Astrocyte (in vitro differentiated cells and primary cell): Measurements from ENCODE around the gene UBAC1. TPM values are rescaled to one million over a fixed set of nuclear protein-coding genes. Genes with fewer than 3 reads are reported as not detected.
A peak's percentile ranks its signal among the peaks of the same experiment; 100 is the strongest.

Experiments
- DNase-seq: peaks from one replicate; pipeline ENCODE4 v3.0.0-alpha.2; 2010; ENCODE audit warnings: low read depth
- FAIRE-seq: peaks from 2 replicates; lab custom pipeline; 2011; peaks lifted over from hg19 to GRCh38; lab: Jason Lieb, UNC
- H2AFZ ChIP-seq: 2 replicates; pipeline ENCODE4 v1.6.0; 2012; ENCODE audit warnings: low read depth, low read length, inconsistent platforms
- H3K27ac ChIP-seq: 2 replicates; pipeline ENCODE4 v1.5.1; 2011; ENCODE audit warnings: low read depth, low read length, inconsistent platforms
- H3K27me3 ChIP-seq: 2 replicates; pipeline ENCODE4 v1.6.0; 2011; ENCODE audit warnings: low read length, inconsistent platforms; ENCODE audit not compliant: insufficient read depth
- H3K36me3 ChIP-seq: 2 replicates; pipeline ENCODE4 v1.5.1; 2011; ENCODE audit warnings: low read length, inconsistent platforms; ENCODE audit not compliant: insufficient read depth
- H3K4me1 ChIP-seq: 2 replicates; pipeline ENCODE4 v1.5.1; 2011; ENCODE audit warnings: low read length, inconsistent platforms; ENCODE audit not compliant: insufficient read depth
- H3K4me2 ChIP-seq: 2 replicates; pipeline ENCODE4 v1.6.0; 2012; ENCODE audit warnings: low read length, inconsistent platforms
- H3K4me3 ChIP-seq: 2 replicates; pipeline ENCODE4 v1.5.1; 2011; ENCODE audit warnings: low read depth, mild to moderate bottlenecking, low read length, inconsistent platforms; ENCODE audit not compliant: insufficient read depth
- H3K79me2 ChIP-seq: 2 replicates; pipeline ENCODE4 v1.6.0; 2012; ENCODE audit warnings: mild to moderate bottlenecking, low read length, inconsistent platforms; ENCODE audit not compliant: insufficient read depth
- H3K9ac ChIP-seq: 2 replicates; pipeline ENCODE4 v1.6.0; 2012; ENCODE audit warnings: mild to moderate bottlenecking, low read length, inconsistent platforms
- H3K9me3 ChIP-seq: 2 replicates; pipeline ENCODE4 v1.5.1; 2012; ENCODE audit warnings: low read depth, mild to moderate bottlenecking, low read length, inconsistent platforms; ENCODE audit not compliant: insufficient read depth
- H4K20me1 ChIP-seq: 2 replicates; pipeline ENCODE4 v1.6.0; 2012; ENCODE audit warnings: low read length, inconsistent platforms; ENCODE audit not compliant: insufficient read depth
- H3K27ac Mint-ChIP-seq: one replicate; pipeline ENCODE4 v1.8.0; 2021; ENCODE audit warnings: mild to moderate bottlenecking, mixed read lengths; ENCODE audit not compliant: unreplicated experiment
- H3K27me3 Mint-ChIP-seq: one replicate; pipeline ENCODE4 v1.8.0; 2021; ENCODE audit warnings: low read depth, mixed read lengths; ENCODE audit not compliant: unreplicated experiment
- H3K36me3 Mint-ChIP-seq: one replicate; pipeline ENCODE4 v1.8.0; 2021; ENCODE audit warnings: low read depth, mixed read lengths; ENCODE audit not compliant: unreplicated experiment
- H3K4me1 Mint-ChIP-seq: one replicate; pipeline ENCODE4 v1.8.0; 2021; ENCODE audit warnings: low read depth, mixed read lengths; ENCODE audit not compliant: unreplicated experiment
- H3K4me3 Mint-ChIP-seq: one replicate; pipeline ENCODE4 v1.8.0; 2021; ENCODE audit warnings: mild to moderate bottlenecking, moderate library complexity, mixed read lengths; ENCODE audit not compliant: unreplicated experiment
- H3K9me3 Mint-ChIP-seq: one replicate; pipeline ENCODE4 v1.8.0; 2021; ENCODE audit warnings: mild to moderate bottlenecking, mixed read lengths; ENCODE audit not compliant: unreplicated experiment
- CTCF ChIP-seq: IDR thresholded peaks from 2 replicates; pipeline ENCODE4 v1.5.1; 2011; ENCODE audit warnings: low read depth, mild to moderate bottlenecking, inconsistent platforms, low read length, moderate library complexity; ENCODE audit not compliant: insufficient read depth
- EZH2 ChIP-seq: IDR thresholded peaks from 2 replicates; pipeline ENCODE4 v1.6.1; 2012; ENCODE audit warnings: mild to moderate bottlenecking, low read length, inconsistent platforms; ENCODE audit not compliant: insufficient read depth
- total RNA-seq: library from RNA; stranded (reverse); gene quantifications from 2 replicates; pipeline ENCODE4 v1.2.1, GENCODE V29; 2021

UBAC1 gene
- total RNA-seq, 1 donor from 2014 or later = 31.8 TPM

GRCh38 chr9:135907431-135908092, 53.6 kb downstream of the UBAC1 start, which contains the start of gene CAMSAP1:
CAMSAP1 (minus strand) TSS chr9:135907546; CDS start chr9:135907159, 387 bp downstream.
- Histone ChIP-seq H2AFZ (peak within 1 kb of the TSS; percentile 81), H3K4me3 (peak within 1 kb of the TSS; percentile 68), H3K79me2 (peaks cover 72% of the 10 kb centered on the region), H3K4me2 (peak within 1 kb of the TSS; percentile 91), H3K4me1 (peaks cover 27% of the 10 kb centered on the region), H3K9ac (peak within 1 kb of the TSS; percentile 75), H4K20me1 (peaks cover 65% of the 10 kb centered on the region), H3K36me3 (peaks cover 3% of the 10 kb centered on the region), H3K27ac (peak within 1 kb of the TSS; percentile 40), H3K9me3 (no peaks in the 10 kb centered on the region), H3K27me3 (no peaks in the 10 kb centered on the region)
- Mint-ChIP-seq H3K4me1 (peaks cover 14% of the 10 kb centered on the region), H3K27me3 (no peaks in the 10 kb centered on the region), H3K4me3 (peak within 1 kb of the TSS; percentile 89), H3K27ac (peak within 1 kb of the TSS; percentile 16), H3K9me3 (peaks cover 14% of the 10 kb centered on the region), H3K36me3 (peaks cover 29% of the 10 kb centered on the region)
- FAIRE-seq (no peak), DNase-seq (peak; percentile 76)
- TF ChIP-seq EZH2 (no peak), CTCF (no peak)

- Mint-ChIP-seq H3K4me1 (peaks cover 14% of the 10 kb centered on the region), H3K36me3 (peaks cover 30% of the 10 kb centered on the region), H3K27me3 (no peaks in the 10 kb centered on the region), H3K4me3 (no peak overlapping the region), H3K9me3 (peaks cover 14% of the 10 kb centered on the region), H3K27ac (no peak overlapping the region)
- H3K4me1 ChIP-seq = peaks cover 27% of the 10 kb centered on the region
- no peak for FAIRE-seq
- peak overlapping the region; percentile 58 for H3K9ac ChIP-seq
- H3K27me3 ChIP-seq = no peaks in the 10 kb centered on the region
- H3K79me2 ChIP-seq = peaks cover 78% of the 10 kb centered on the region
- H3K4me3 ChIP-seq = peak overlapping the region; percentile 68
- no peak overlapping the region for H2AFZ ChIP-seq
- H3K27ac ChIP-seq = no peak overlapping the region
- TF ChIP-seq EZH2 = no peak
- TF ChIP-seq CTCF = no peak
- H3K4me2 ChIP-seq = peak overlapping the region; percentile 81
- DNase-seq = no peak
- no peaks in the 10 kb centered on the region for H3K9me3 ChIP-seq
- H4K20me1 ChIP-seq = peaks cover 71% of the 10 kb centered on the region
- peaks cover 3% of the 10 kb centered on the region for H3K36me3 ChIP-seq
These were observed 54.2 kb downstream of the UBAC1 start for GRCh38 chr9:135907006-135907430.
